ENCODE data around the gene FKTN.

Gene FKTN

DNA sequence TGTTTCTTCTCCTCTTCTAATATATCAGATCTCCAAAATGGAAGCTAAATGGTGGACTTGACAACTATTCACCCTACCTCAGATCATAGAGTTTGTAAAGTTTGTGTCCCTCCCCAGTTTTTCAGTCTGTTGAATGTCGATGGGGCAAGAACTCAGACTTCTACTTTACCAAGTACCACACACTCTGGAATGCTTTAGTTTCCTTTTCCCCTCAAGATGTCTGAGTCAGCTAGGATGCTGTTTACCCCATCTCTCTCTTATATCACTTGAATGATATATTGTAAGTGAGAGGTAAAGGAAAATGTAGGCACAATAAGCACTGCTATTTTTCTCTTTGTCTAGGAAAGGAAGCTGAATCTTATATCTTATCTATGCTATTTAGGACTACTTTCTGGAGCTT, 78.4 kb downstream of the FKTN start:
- no peak for DNase-seq

DNA sequence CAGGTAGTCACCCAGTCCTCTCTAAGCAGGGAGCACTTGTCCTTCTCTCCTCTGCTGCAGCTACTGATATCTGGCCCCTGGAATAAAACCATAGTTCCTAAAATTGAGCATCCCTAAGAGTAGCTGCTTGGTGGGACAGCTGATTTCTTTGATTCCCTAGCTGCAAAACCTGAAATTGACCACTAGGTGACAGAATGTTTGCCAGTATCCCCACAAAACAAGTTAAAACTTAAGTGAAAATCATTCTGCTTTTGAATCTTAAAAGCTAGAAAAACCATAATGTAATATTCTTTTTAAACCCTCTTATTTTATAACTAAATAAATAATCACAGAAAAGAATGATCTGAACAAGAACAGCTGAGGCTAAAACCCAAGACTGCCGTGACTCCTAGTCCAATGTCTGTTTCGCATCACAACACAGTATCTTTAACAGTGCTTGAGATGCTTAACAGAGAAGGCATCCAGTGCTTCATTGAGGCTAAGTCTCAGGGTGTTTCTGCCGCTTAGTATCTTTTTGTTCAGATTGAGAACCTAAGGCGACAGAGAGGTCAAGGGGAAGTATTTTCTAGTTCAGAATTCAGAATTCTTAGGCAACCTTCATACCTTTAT, 80.0 kb downstream of the FKTN start:
- no peak for DNase-seq

DNA sequence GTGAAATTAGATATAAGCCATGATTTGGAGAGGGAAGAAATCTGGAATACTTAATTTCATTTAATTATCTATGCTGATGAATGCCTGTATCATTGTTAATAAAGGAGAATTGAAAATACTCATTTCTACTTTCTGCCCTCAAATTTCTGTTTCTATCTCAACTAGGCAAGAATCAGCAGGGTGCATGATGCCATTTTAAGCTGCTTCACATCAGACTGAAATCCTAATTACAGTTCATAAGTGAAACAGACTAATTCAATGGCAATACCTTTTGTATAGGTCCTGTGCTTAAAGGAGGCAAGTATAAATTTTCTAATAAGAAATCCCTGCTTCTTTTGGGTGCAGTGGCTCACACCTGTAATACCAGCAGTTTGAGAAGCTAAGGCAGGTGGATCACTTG, 82.0 kb downstream of the FKTN start:
- DNase-seq, result no peak

DNA sequence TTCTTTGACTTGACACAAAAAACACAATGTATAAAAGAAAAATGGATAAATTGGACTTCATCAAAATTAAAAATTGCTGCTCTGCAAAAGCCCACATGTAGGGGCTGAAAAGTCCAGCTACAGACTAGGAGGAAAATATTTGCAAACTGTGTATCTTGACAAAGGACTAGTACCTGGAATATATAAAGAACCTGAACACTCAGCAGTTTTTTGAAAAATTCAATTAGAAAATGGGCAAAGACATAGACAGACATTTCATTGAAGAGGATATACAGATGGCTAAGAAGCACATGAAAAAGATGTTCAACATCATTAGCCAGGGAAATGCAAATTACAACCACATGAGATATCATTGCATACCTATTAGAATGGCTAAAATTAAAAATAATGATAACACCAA, 85.9 kb downstream of the FKTN start:
- DNase-seq, result no peak

DNA sequence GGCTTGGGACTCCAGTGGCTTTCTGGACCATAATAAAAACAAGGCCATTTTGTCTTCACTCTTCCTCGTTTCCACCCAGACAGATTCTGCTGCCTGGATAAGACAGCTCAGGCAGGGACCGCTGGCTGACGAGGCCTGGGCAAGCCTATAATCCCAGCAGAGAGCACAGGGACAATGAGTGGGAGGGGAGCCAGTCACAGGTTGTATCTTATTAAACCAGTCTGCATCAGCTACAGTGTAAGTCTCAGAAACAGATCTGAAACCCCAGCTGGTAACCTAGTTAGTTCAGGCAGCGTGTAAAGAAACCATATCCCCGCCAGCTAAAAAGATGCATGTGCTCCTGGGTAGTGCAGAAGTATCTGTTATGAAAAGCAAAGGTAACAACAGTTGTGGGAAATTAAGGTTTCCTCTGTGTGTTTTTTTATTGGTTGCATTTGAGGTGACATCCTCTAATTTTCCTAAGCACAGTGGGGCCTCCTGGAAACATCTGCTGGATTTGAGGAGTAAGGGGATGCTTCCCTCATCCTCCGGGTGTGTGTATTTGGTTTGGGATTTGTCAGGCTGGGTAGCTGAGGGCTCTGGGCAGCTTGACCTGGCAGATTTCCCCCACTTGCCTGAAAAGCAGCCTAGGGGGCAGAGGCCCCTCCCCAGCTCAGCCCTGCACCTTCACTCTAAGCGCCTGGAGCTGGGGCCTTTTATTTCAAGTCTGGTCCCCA, 89.1 kb downstream of the FKTN start:
- no peak for DNase-seq

DNA sequence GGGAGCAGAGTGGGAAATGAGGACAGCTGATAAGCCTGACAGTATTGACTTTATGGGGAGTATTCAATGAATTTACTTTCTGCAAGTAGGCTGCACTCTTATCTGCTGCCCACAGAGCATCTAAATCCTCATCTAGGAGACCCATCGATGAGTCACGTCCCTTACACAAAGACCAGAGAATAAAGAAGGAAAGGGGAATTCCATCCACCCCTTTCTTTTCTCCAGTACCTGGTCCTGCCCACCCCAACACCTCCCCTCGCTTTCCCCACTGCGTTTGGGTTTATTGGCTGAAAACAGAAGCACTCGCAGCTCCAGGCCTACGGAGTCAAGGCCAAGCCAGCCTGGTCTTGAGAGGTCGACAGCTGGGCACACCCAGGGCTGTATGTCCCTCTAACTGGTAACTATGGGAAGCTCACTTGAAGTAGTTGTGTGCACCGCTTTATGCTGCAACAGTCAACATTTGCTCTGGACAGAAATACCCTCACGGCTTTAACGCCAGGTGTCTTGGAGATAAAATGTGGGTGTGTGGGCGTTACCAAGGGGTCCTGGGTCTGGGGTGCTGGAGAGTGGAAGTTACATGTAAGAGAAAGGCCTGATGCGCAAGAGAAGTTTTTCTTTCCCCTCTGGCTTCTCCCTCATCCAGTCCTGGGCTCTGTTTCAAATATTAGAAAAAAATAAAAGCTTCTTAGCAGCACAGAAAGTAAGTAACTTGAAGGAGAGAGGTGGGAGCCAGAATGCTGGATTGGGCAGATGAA, 89.8 kb downstream of the FKTN start:
- no peak for DNase-seq

DNA sequence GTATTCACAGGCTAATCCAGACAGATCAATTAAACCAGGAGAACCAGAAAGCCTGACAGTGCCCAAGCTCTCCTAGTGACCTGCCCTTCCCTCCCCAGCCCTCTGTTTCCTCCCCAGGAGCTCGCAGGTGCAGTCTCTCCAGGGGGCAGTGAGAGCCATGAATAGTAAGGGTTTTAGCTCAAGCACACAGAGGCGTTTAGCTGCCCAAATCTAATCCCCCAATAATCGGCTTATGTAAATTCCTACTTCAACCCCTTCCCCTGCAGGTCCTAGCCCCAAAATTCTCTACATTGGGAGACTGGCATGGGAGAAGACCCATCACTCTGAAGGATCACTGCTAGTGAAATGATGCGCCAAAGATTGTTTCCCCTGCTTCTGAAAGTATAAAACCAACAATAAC, 93.9 kb downstream of the FKTN start:
- DNase-seq, result no peak

DNA sequence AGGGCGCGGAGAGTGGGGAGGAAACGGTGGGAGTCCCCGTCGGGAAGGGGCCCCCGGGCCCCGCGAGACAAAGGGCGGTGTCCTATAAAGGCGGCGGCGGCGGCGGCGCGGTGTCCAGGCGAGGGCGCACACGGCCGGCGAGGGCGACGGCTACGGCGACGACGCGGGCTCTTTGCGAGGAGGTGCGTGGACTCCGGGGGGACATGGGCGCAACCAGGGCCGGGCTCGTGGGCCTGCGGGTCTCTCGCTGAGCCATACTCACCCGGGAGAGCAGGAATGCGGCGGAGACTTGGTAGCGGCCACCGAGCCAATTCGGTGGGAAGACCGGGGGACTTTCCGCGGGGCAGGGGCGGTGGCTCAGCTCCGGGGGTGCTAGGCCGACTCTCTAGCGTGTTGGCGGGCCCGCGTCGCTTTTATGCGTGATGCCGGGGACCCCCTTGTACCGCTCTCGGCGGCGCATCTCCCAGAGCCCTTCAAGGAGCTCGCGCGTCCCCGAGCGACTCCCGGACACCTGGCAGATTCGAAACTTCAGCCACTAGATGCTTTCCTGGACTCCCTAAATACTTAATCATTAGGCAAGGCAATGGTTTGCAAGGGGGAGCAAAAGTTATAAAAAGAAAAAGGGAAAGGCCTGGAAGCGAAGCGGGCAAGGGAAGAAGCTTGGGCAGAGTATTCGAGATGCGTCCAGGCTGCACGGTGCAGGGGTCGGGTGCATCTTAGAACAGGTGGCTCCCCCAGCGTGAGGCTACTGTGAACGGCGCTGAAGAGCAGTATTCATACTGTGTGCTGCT, 98.4 kb downstream of the FKTN start:
- DNase-seq, result peak in 1 of 4 experiments; percentile 8

DNA sequence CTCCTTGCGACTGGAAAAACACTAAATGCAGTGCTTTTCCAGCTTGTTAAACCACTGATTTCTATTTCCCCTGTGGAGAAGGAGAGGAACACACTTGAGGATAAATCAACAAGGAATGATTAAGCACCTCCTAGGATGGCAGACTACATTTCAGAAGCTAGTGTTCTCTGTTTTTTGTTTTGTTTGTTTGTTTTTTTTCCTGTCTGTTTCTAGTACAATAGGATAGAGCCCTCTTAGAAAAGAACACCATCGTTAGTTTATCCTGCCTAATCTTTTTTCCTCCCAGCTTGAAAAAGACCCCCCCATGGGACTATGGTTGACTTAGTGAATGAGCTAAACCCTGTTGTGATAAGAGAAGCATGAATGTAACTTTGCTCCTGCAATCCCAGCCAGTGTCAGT, 100.4 kb downstream of the FKTN start:
- DNase-seq, result no peak

DNA sequence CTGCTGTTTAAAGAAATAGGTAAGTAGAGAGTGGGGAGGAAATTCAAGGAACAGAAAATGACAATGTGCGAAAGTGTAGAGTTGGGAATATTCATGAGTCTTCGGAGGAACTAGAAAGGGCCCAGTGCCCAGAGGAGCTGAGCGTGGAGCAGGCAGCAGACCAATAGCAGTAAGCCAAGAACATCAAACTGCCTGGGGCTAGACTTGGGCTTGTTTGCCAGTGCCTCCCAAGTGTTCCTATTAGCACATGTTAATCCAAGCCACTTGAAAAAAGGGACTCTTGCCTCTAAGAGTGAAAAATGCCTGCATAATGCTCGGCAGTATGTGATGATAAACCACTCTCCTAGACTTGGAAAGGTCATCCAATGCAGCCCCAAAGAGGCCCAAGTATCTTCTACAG, 103.1 kb downstream of the FKTN start:
- DNase-seq, result no peak

DNA sequence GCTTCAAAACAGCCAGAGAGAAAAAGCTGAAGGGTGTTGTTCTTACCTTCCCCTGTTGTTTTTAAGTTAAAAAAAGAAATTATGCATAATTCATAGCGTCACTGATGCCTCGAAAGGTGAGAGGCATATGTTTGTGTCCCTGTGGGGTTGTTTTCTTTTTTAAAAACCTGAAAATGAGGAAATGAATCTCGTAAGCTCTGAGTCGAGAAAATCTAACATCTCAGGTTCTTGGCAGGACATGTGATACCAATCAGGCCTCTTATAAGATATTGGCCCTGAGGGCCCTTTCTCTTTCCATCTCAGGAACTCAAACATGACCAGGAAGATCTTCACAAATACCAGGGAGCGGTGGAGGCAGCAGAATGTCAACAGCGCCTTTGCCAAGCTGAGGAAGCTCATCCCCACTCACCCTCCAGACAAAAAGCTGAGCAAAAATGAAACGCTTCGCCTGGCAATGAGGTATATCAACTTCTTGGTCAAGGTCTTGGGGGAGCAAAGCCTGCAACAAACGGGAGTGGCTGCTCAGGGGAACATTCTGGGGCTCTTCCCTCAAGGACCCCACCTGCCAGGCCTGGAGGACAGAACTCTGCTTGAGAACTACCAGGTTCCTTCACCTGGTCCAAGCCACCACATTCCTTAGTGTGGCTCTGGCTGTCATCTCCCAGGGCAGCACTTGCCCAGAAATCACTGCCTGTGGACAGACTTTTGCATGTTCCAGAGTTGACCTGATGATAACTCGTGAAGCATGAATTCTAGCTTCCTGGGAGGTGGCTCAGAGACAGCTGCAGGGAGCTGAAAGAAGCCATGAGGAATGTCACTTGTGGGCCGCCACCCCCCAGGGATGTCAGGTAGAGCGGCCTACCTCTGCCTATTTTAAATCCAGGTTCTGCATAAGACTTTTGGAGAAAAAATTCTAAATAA, 104.5 kb downstream of the FKTN start, which contains the start of gene TAL2:
TSS of gene TAL2 (plus strand) at position 274 of the 921 bp plus-strand sequence. CDS start at position 314, 40 bp downstream.
- no peak for DNase-seq

DNA sequence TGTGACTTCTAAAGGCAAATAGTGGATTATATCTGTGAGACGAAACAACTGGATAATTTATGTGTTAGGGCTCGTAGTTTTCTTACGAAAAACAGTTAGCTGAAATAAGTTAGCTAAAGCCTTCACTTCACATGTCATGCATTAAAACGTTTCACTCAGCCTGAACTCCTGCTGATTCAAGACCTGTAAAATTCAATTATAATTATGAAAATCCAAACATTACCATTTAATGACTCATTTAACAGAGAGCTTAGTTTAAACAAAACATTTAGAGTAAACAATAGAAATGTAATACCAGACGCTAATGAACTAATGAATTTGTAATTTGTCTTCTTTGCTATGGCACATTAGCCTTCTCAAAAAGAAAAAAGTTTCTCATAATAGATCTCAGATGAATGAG, 106.0 kb downstream of the FKTN start:
- no peak for DNase-seq

DNA sequence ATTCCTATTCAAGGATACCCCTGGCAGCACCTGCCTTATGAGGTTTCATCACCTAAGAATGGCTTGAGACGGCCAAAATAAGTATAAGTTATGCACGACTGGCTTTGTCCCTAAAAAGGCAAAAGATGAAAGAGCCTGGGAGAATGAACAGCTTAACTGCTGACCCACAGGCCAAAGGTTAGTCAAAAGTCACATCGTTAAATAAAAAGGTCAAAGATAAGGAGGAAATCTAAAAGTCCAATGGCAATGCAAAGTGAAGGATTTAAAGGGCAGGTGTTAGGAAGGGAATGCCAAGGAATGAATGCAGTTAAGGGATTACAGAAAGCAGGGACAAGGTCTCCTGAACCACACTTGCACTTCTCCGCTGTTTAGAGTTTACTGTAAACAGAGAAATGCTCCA, 109.9 kb downstream of the FKTN start:
- no peak for DNase-seq

DNA sequence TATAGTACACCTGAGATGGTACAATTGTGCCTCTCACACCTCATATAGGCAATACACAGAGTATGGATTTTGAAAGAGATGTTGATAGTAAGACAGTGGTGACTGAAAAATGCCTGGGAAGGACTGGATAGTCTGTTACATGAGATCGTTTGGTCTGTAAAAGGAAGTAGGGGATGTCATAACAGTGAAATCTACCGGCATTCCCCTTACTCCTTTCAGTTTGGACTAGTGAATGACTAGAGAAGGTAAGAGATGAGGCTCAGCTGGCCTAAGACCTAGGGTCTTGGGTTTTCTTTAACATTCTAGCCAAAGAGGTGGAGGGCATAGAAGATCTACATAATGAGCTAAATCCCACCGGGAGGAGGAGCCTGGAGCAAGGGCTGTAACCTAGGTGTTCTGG, 112.4 kb downstream of the FKTN start:
- DNase-seq, result no peak

DNA sequence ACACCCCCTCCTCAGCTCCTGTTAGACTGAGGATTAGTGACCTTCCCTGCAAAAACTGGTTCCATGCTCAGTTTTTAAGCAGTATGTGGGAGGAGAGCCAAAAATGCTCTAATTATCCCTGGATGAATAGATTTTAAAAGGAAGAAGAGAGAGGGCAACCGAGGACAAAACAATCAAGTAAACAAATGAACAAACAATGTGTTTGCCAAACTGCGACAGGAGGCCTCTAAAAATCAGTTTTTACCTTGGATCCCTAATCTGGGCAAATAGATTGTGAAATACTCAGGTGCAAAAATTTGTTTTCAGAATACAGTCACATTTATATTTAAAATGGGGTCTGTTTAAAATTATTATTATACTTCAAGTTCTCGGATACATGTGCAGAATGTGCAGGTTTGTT, 112.8 kb downstream of the FKTN start:
- no peak for DNase-seq

DNA sequence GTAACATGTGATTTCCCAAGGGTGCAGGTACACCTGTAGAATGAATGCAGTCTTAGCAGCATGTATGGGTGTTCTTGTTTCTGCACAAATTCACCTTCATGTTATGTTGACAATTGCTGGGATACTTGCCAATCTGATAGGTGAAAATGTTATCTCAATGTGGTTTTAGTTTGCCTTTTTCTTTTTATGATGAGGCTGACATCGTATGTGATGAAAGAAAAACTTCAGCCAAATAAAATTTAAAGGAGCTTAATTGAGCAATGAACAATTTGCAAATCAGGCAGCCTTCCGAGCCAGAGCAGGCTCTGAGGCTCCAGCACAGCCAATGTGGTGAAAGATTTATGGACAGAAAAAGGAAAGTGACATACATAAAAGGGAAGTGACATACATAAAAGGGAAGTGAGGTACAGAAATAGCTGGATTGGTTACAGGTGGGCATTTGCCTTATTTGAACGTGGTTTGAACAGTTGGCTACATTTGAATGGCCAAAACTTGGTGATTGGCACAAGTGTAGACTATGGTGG, 114.8 kb downstream of the FKTN start:
- no peak for DNase-seq

DNA sequence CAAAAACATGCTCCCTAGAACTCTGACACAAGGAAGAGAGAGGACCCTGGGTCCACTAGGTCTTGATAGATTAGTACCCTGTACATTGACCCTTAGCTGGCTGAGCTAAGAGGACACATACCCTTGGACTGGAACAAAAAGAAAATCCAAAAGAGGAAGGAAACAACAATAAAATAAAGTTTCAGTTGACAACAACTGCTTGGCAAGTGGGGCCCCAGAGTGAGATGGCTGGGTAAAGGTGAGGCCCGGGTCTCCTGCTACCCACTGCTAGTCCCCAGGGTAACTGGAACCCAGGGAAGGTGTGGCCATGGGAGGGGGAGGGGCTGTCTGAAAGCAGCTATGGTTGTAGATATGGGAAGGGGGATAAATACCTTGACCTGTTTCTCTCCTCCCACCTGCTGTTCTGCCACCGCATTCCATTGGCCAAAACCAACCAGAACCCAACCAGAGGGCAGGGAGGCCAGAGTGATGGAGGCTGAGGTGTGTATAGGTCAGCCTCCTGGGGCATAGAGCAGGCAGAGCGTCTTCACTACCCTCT, 116.0 kb downstream of the FKTN start:
- no peak for DNase-seq

DNA sequence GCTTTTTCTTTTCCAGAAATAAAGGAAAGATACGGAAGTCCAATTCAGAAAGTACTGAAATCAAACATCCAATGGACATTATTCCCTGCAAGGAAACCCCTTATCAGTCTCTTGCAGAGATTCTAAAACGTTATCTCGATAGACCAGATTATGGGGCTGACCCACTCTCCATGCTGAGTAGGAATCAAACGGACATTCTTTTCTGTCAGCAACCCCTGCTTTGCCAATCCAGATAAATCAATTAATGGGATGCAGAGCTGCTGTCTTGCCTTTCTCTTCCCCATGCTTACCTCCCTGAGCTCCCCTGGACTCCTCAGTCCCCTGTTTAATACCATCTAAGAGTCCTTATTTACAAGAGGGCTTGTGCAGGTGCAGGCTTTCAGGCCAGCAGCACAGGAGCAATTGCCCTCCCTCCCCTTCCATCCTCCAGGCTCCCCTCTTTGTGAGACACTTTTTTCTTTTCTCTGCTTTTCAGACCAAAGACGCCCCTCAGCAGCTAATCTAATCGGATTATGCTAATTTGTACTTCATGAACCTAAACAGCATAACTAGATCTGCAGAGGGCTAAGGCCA, 118.5 kb downstream of the FKTN start:
- no peak for DNase-seq

DNA sequence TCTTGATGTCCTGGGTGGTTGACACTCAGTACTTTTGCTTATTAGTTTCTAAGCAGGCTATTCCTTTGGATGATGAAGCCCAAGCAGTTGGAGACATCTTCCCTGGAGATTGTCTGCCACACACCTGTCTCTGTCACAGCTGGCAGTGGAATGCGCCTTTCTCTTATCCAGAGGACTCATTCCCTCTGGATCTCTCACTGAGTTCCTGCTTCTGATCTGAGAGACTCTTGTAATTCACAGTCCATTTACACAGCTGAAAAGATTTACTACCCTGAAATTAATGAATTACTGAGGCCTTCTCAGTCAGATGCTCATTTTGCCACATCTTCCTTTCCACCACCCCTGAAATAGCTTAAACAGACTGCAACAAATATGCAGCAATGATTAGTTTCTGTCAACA, 120.2 kb downstream of the FKTN start:
- no peak for DNase-seq

DNA sequence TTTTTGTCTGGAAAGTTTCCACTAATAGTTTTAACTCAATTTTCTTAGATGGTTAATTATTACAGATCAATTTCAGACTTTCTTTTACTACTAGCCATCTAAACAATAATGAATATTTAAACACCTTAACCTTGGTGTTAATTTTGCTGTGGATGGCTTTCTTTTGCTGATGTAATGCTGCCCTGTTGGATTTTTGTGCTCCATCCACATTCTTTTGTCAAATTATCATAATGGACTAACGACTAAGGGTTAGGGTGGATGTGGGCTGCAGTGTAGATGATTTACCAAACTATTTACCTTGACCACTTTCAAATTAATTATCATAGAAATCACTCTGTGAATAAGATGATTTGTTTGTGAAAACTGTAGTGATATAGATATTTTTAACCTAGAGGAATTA, 120.8 kb downstream of the FKTN start:
- no peak for DNase-seq
